HepG2 (cell line): ENCODE data around the gene NSMCE1. TPM values are rescaled to one million over a fixed set of nuclear protein-coding genes. Genes with fewer than 3 reads are reported as not detected.

Source experiments
- ATAC-seq: fragments of 200-7000 bp; cut with Tn5 transposase; 3 replicates; pipeline ENCODE4 v1.9.1; 2020; ENCODE audit warnings: mild to moderate bottlenecking, moderate library complexity
- BruUV-seq: library from RNA; stranded (reverse); fragments of 400-500 nt; replicated peaks from 2 replicates; lab custom pipeline; 2021; lab: Mats Ljungman, UMichigan
- CTCF ChIA-PET: fragments of 300-600 bp; formaldehyde crosslinking; extraction: SDS; loops from one replicate; lab custom pipeline; 2021; ENCODE audit warnings: low total read pairs, inconsistent platforms, low intra/inter-chr PET ratio; lab: Yijun Ruan, JAX
- POLR2A ChIA-PET: fragments of 350-600 bp; sonication (Branson Sonifier 250); formaldehyde crosslinking; loops from one replicate; lab custom pipeline; 2020; ENCODE audit warnings: antibody characterized with exemption, inconsistent platforms; lab: Yijun Ruan, JAX
- DNase-seq: peaks from one replicate; pipeline ENCODE4 v3.0.0-alpha.2; 2015; ENCODE audit warnings: low spot score
- FAIRE-seq: peaks from 3 replicates; lab custom pipeline; 2011; peaks lifted over from hg19 to GRCh38; lab: Jason Lieb, UNC
- H2AFZ ChIP-seq: one replicate; pipeline ENCODE4 v1.6.1; 2011; ENCODE audit warnings: low read length, inconsistent platforms
- H3K27ac ChIP-seq: fragments of 300-600 bp; 3 replicates; pipeline ENCODE4 v1.8.0; 2011; ENCODE audit warnings: mixed run types, mild to moderate bottlenecking, mixed read lengths, low read length, inconsistent platforms; ENCODE audit not compliant: insufficient read depth; ENCODE audit errors: extremely low read length
- H3K27me3 ChIP-seq, 2 experiments: fragments of 200-600 bp in 1 of 2; 2 replicates in 1 of 2; 3 replicates in 1 of 2; pipeline versions ENCODE4 v1.6.0 to v1.8.0; 2011; ENCODE audit warnings: low read length in 2 of 2, mild to moderate bottlenecking in 2 of 2, moderate library complexity in 2 of 2, inconsistent platforms in 1 of 2; ENCODE audit not compliant: insufficient read depth in 2 of 2, control insufficient read depth in 1 of 2
- H3K36me3 ChIP-seq, 2 experiments: fragments of 200-600 bp in 1 of 2; replicated peaks in 1 of 2; 2 replicates in 1 of 2; 3 replicates in 1 of 2; pipeline versions ENCODE4 v1.5.1 to v1.8.0; 2011; ENCODE audit warnings: low read length in 2 of 2, inconsistent platforms in 1 of 2; ENCODE audit not compliant: insufficient read depth in 2 of 2, control insufficient read depth in 1 of 2
- H3K4me1 ChIP-seq: 2 replicates; pipeline ENCODE4 v1.5.1; 2012; ENCODE audit warnings: low read length, inconsistent platforms; ENCODE audit not compliant: insufficient read depth
- H3K4me2 ChIP-seq: 2 replicates; pipeline ENCODE4 v1.6.0; 2011; ENCODE audit warnings: low read depth, low read length, inconsistent platforms
- H3K4me3 ChIP-seq, 3 experiments: fragments of 200-600 bp in 1 of 3; sonication (generic), shearing (Covaris generic) in 1 of 3; replicated peaks in 1 of 3; 2 replicates each; pipeline ENCODE4 v1.5.1; 2011 to 2016; ENCODE audit warnings: low read length in 3 of 3, inconsistent platforms in 2 of 3, low read depth in 2 of 3, mild to moderate bottlenecking in 2 of 3, control low read depth in 1 of 3, mixed read lengths in 1 of 3; ENCODE audit not compliant: insufficient read depth in 1 of 3
- H3K79me2 ChIP-seq: one replicate; pipeline ENCODE4 v1.6.1; 2011; ENCODE audit warnings: low read length, inconsistent platforms; ENCODE audit not compliant: insufficient read depth
- H3K9ac ChIP-seq: 2 replicates; pipeline ENCODE4 v1.6.0; 2011; ENCODE audit warnings: mild to moderate bottlenecking, low read depth, low read length, inconsistent platforms; ENCODE audit not compliant: insufficient read depth
- H3K9me3 ChIP-seq: 2 replicates; pipeline ENCODE4 v1.5.1; 2012; ENCODE audit warnings: mild to moderate bottlenecking, low read length
- H4K20me1 ChIP-seq: 2 replicates; pipeline ENCODE4 v1.6.0; 2011; ENCODE audit warnings: inconsistent platforms, mild to moderate bottlenecking, low read length, moderate library complexity; ENCODE audit not compliant: insufficient read depth
- CREM ChIP-seq, 2 experiments: sonication (generic) in 1 of 2; formaldehyde crosslinking in 1 of 2; IDR thresholded peaks; 2 replicates each; pipeline versions ENCODE4 v1.4.0 to v1.6.1; 2016 to 2020; ENCODE audit warnings: antibody characterized with exemption in 1 of 2, mild to moderate bottlenecking in 1 of 2, missing genetic modification reagents in 1 of 2
- KAT2B ChIP-seq: fragments of 150-350 bp; IDR thresholded peaks from 2 replicates; pipeline ENCODE4 v1.6.1; 2014; ENCODE audit warnings: low read depth, low read length, borderline replicate concordance
- PHF21A ChIP-seq: sonication (generic); formaldehyde crosslinking; IDR thresholded peaks from 2 replicates; pipeline ENCODE4 v1.5.0; 2020; ENCODE audit warnings: mild to moderate bottlenecking, missing genetic modification reagents
- POLR2AphosphoS5 ChIP-seq: IDR thresholded peaks from 2 replicates; pipeline ENCODE4 v1.6.1; 2012; ENCODE audit warnings: low read depth, low read length
- PRDM15 ChIP-seq: sonication (generic); formaldehyde crosslinking; IDR thresholded peaks from 2 replicates; pipeline ENCODE4 v1.4.0; 2020; ENCODE audit warnings: missing genetic modification reagents
- RBM22 ChIP-seq: fragments of 200-400 bp; formaldehyde crosslinking; optimal IDR thresholded peaks from 2 replicates; pipeline ENCODE3; 2017; ENCODE audit warnings: mild to moderate bottlenecking, low read length, moderate library complexity
- TEF ChIP-seq: sonication (generic); formaldehyde crosslinking; IDR thresholded peaks from 2 replicates; pipeline ENCODE4 v1.5.0; 2020; ENCODE audit warnings: missing genetic modification reagents
- ZNF562 ChIP-seq: sonication (generic); formaldehyde crosslinking; IDR thresholded peaks from 2 replicates; pipeline ENCODE4 v1.8.0; 2022; ENCODE audit warnings: missing genetic modification reagents, borderline replicate concordance
- WGBS: methylation state at CpG from one replicate; pipeline ENCODE4 v1.1.6; 2017; ENCODE audit warnings: low lambda C conversion rate; 5-methylcytosine and 5-hydroxymethylcytosine counted together
- in situ Hi-C: cut with HindIII; loops from 2 replicates; pipeline ENCODE4 v1.10.0; 2017; ENCODE audit warnings: low pct_unique_long_range_greater_than_20kb; ENCODE audit not compliant: extremely low pct_ligation_motif_present
- intact Hi-C: fragments of 100-400 bp; cut with micrococcal nuclease; formaldehyde crosslinking; loops from one replicate; pipeline ENCODE4 v1.10.0; 2022; ENCODE audit not compliant: unreplicated experiment
- polyA plus RNA-seq, 8 experiments: library from polyadenylated mRNA; depleted of rRNA in 3 of 8; stranded (reverse) in 7 of 8; unstranded in 1 of 8; fragments of >200 nt; fragmentation: Illumina TruSeq in 4 of 8; extraction: Trizol in 4 of 8; gene quantifications; 2 replicates each; pipeline versions ENCODE4 v1.2.1 to v1.2.3, GENCODE V29; 2011 to 2016; ENCODE audit warnings: low read depth in 4 of 8, missing spikeins in 1 of 8, mixed read lengths in 1 of 8; ENCODE audit not compliant: insufficient read depth in 1 of 8
- total RNA-seq, 5 experiments: library from RNA; depleted of rRNA; stranded (reverse); fragments of >200 nt; fragmentation: Illumina TruSeq; extraction: Trizol; gene quantifications; 2 replicates each; pipeline ENCODE4 v1.2.3, GENCODE V29; 2016; ENCODE audit warnings: low read depth in 1 of 5

The NSMCE1 gene
- total and polyA plus RNA-seq, 2 of the 13 experiments (the other 11 are each of a cell fraction or from before 2014, with no cell fraction given) = 42.7 to 52.9 TPM

GRCh38 chr16:27246439-27246838 lies 22.1 kb downstream of the NSMCE1 start (continued):
- TF ChIP-seq CREM (IDR thresholded peaks at IDR 0.05) (no peak), CREM (CRISPR knock-in tag; IDR thresholded peaks at IDR 0.05) (no peak), RBM22 (no peak), TEF (CRISPR knock-in tag) (no peak), KAT2B (no peak), ZNF562 (CRISPR knock-in tag) (no peak), POLR2AphosphoS5 (no peak)

- Histone ChIP-seq H2AFZ (no peak overlapping the region), H3K4me1 (peaks cover 21% of the 10 kb centered on the region)
These were observed 23.0 kb downstream of the NSMCE1 start for GRCh38 chr16:27245276-27246172.

More at GRCh38 chr16:27245276-27246172, 23.0 kb downstream of the NSMCE1 start:
- FAIRE-seq (no peak), ATAC-seq (no peak), DNase-seq (no peak)
- peaks cover 4% of the 10 kb centered on the region for H3K79me2 ChIP-seq
- H4K20me1 ChIP-seq = no peaks in the 10 kb centered on the region
- TF ChIP-seq PRDM15 (CRISPR knock-in tag) (no peak), PHF21A (0 out of 2 replicates have a peak, but pooled peaks have one; percentile 16)
- no peak overlapping the region for H3K4me2 ChIP-seq
- ChIA-PET POLR2A (no interaction called here), CTCF (no interaction called here)
- H3K9me3 ChIP-seq = no peaks in the 10 kb centered on the region
- BruUV-seq = no TSS peak
- intact Hi-C loops = no loop called here
- no peaks in the 10 kb centered on the region for H3K27me3 ChIP-seq
- H3K27ac ChIP-seq = no peak overlapping the region
- peaks cover 1 to 16% of the 10 kb centered on the region in 2 experiments; a peak in 4 of 5 replicates for H3K36me3 ChIP-seq
- no peak overlapping the region for H3K9ac ChIP-seq
- no peak overlapping the region for H3K4me3 ChIP-seq
- in situ Hi-C loops = no loop called here
- 94% methylated on average over 19 of the region's 19 CpGs for whole genome bisulfite sequencing
